KOPT-K1 (cell line): ENCODE measurements around the gene ZBTB20.

Experiments
- H3K27ac ChIP-seq: fragments of 200-600 bp; sonication (generic); 2 replicates; pipeline ENCODE4 v1.5.1; 2016; ENCODE audit warnings: antibody characterized with exemption, mild to moderate bottlenecking, low read depth, low read length; ENCODE audit not compliant: poor library complexity, severe bottlenecking
- H3K36me3 ChIP-seq: fragments of 200-600 bp; sonication (generic); 2 replicates; pipeline ENCODE4 v1.5.1; 2017; ENCODE audit warnings: antibody characterized with exemption, mild to moderate bottlenecking, low read length, moderate library complexity; ENCODE audit not compliant: insufficient read depth
- H3K9me3 ChIP-seq: fragments of 200-600 bp; sonication (generic); 2 replicates; pipeline ENCODE4 v1.5.1; 2017; ENCODE audit warnings: antibody characterized with exemption, low read length, mild to moderate bottlenecking; ENCODE audit not compliant: insufficient read depth, poor library complexity, severe bottlenecking

ZBTB20 gene

GRCh38 chr3:114389156-114389555 is 757.9 kb downstream of the ZBTB20 start:
- Histone ChIP-seq H3K27ac (no peak overlapping the region), H3K36me3 (no peaks in the 10 kb centered on the region), H3K9me3 (no peaks in the 10 kb centered on the region)

- Histone ChIP-seq H3K36me3 (no peaks in the 10 kb centered on the region), H3K9me3 (no peaks in the 10 kb centered on the region), H3K27ac (no peak overlapping the region)
Observed at GRCh38 chr3:114384558-114384903, 762.6 kb downstream of the ZBTB20 start.

- Histone ChIP-seq H3K27ac (no peak overlapping the region), H3K9me3 (no peaks in the 10 kb centered on the region), H3K36me3 (no peaks in the 10 kb centered on the region)
Observed at GRCh38 chr3:114383875-114384557, 763.1 kb downstream of the ZBTB20 start.

- H3K9me3 ChIP-seq: no peaks in the 10 kb centered on the region
- no peaks in the 10 kb centered on the region for H3K36me3 ChIP-seq
- H3K27ac ChIP-seq: no peak overlapping the region
Observed at GRCh38 chr3:114380233-114380651, 766.8 kb downstream of the ZBTB20 start.

- H3K27ac ChIP-seq: no peak overlapping the region
- no peaks in the 10 kb centered on the region for H3K36me3 ChIP-seq
- no peaks in the 10 kb centered on the region for H3K9me3 ChIP-seq
Observed at GRCh38 chr3:114379266-114379665, 767.8 kb downstream of the ZBTB20 start.

- Histone ChIP-seq H3K36me3 (no peaks in the 10 kb centered on the region), H3K9me3 (no peaks in the 10 kb centered on the region), H3K27ac (no peak overlapping the region)
Observed at GRCh38 chr3:114378760-114379159, 768.3 kb downstream of the ZBTB20 start.

- no peaks in the 10 kb centered on the region for H3K9me3 ChIP-seq
- H3K27ac ChIP-seq: no peak overlapping the region
Observed at GRCh38 chr3:114377426-114377825, 769.7 kb downstream of the ZBTB20 start.

GRCh38 chr3:114376516-114377185 is 770.4 kb downstream of the ZBTB20 start:
- H3K36me3 ChIP-seq: no peaks in the 10 kb centered on the region
- H3K27ac ChIP-seq: no peak overlapping the region

More at GRCh38 chr3:114377426-114377825, 769.7 kb downstream of the ZBTB20 start:
- H3K36me3 ChIP-seq: no peaks in the 10 kb centered on the region

GRCh38 chr3:114375608-114376421 is 771.3 kb downstream of the ZBTB20 start:
- Histone ChIP-seq H3K36me3 (no peaks in the 10 kb centered on the region), H3K9me3 (no peaks in the 10 kb centered on the region), H3K27ac (no peak overlapping the region)

More at GRCh38 chr3:114376516-114377185, 770.4 kb downstream of the ZBTB20 start:
- no peaks in the 10 kb centered on the region for H3K9me3 ChIP-seq

GRCh38 chr3:114374433-114374990 is 772.6 kb downstream of the ZBTB20 start:
- Histone ChIP-seq H3K27ac (no peak overlapping the region), H3K36me3 (no peaks in the 10 kb centered on the region), H3K9me3 (no peaks in the 10 kb centered on the region)

GRCh38 chr3:114370537-114371174 is 776.4 kb downstream of the ZBTB20 start:
- H3K36me3 ChIP-seq: no peaks in the 10 kb centered on the region
- no peak overlapping the region for H3K27ac ChIP-seq
- H3K9me3 ChIP-seq: no peaks in the 10 kb centered on the region

- Histone ChIP-seq H3K27ac (no peak overlapping the region), H3K9me3 (no peaks in the 10 kb centered on the region), H3K36me3 (no peaks in the 10 kb centered on the region)
Observed at GRCh38 chr3:114365909-114366308, 781.2 kb downstream of the ZBTB20 start.

- H3K36me3 ChIP-seq: no peaks in the 10 kb centered on the region
- H3K9me3 ChIP-seq: no peaks in the 10 kb centered on the region
- H3K27ac ChIP-seq: no peak overlapping the region
Observed at GRCh38 chr3:114364806-114365654, 782.1 kb downstream of the ZBTB20 start.

- Histone ChIP-seq H3K36me3 (no peaks in the 10 kb centered on the region), H3K27ac (no peak overlapping the region), H3K9me3 (no peaks in the 10 kb centered on the region)
Observed at GRCh38 chr3:114363554-114364202, 783.4 kb downstream of the ZBTB20 start.
